H9 (cell line): ENCODE measurements around the gene TM9SF4. TPM values are rescaled to one million over a fixed set of nuclear protein-coding genes. Genes with fewer than 3 reads are reported as not detected.

Experiments
- DNase-seq: peaks from one replicate; pipeline ENCODE4 v3.0.0-alpha.2; 2017
- H2AFZ ChIP-seq: one replicate; pipeline ENCODE4 v1.6.1; 2013; ENCODE audit warnings: mild to moderate bottlenecking, low read length, control low read depth, moderate library complexity
- H2AK5ac ChIP-seq: 2 replicates; pipeline ENCODE4 v1.6.1; 2013; ENCODE audit warnings: low read length, control low read depth, mixed read lengths; ENCODE audit not compliant: insufficient read length
- H2BK120ac ChIP-seq: one replicate; pipeline ENCODE4 v1.6.1; 2013; ENCODE audit warnings: low read depth, mild to moderate bottlenecking, low read length, control low read depth, inconsistent platforms; ENCODE audit not compliant: poor library complexity, severe bottlenecking
- H2BK12ac ChIP-seq: 2 replicates; pipeline ENCODE4 v1.6.1; 2013; ENCODE audit warnings: low read length, control low read depth, mixed read lengths, low read depth; ENCODE audit not compliant: insufficient read length
- H2BK15ac ChIP-seq: 2 replicates; pipeline ENCODE4 v1.6.1; 2013; ENCODE audit warnings: low read depth, low read length, control low read depth
- H2BK20ac ChIP-seq: one replicate; pipeline ENCODE4 v1.6.1; 2013; ENCODE audit warnings: low read depth, mild to moderate bottlenecking, low read length, control low read depth, inconsistent platforms; ENCODE audit not compliant: poor library complexity, severe bottlenecking
- H2BK5ac ChIP-seq: 2 replicates; pipeline ENCODE4 v1.6.1; 2013; ENCODE audit warnings: low read length, control low read depth, mixed read lengths; ENCODE audit not compliant: insufficient read length
- H3K14ac ChIP-seq: 2 replicates; pipeline ENCODE4 v1.6.1; 2013; ENCODE audit warnings: low read length, control low read depth; ENCODE audit not compliant: insufficient read depth
- H3K18ac ChIP-seq: 2 replicates; pipeline ENCODE4 v1.6.1; 2013; ENCODE audit warnings: low read depth, mild to moderate bottlenecking, mixed read lengths, low read length, control low read depth; ENCODE audit not compliant: insufficient read length
- H3K23ac ChIP-seq: 2 replicates; pipeline ENCODE4 v1.6.1; 2013; ENCODE audit warnings: low read length, control low read depth, mixed read lengths, low read depth; ENCODE audit not compliant: insufficient read length
- H3K23me2 ChIP-seq: 2 replicates; pipeline ENCODE4 v1.6.1; 2013; ENCODE audit warnings: low read depth, mild to moderate bottlenecking, mixed read lengths, low read length, control low read depth; ENCODE audit not compliant: insufficient read length, poor library complexity, severe bottlenecking
- H3K27ac ChIP-seq: 2 replicates; pipeline ENCODE4 v1.5.1; 2013; ENCODE audit warnings: low read length, control low read depth, mixed read lengths, low read depth; ENCODE audit not compliant: insufficient read length
- H3K27me3 ChIP-seq: 2 replicates; pipeline ENCODE4 v1.6.1; 2013; ENCODE audit warnings: low read length, control low read depth, inconsistent platforms; ENCODE audit not compliant: insufficient read depth
- H3K4ac ChIP-seq: 2 replicates; pipeline ENCODE4 v1.6.1; 2013; ENCODE audit warnings: low read depth, mild to moderate bottlenecking, control low read depth, inconsistent platforms, low read length, moderate library complexity
- H3K4me1 ChIP-seq: 2 replicates; pipeline ENCODE4 v1.6.1; 2013; ENCODE audit warnings: low read length, control low read depth, inconsistent platforms; ENCODE audit not compliant: insufficient read depth
- H3K4me2 ChIP-seq: 2 replicates; pipeline ENCODE4 v1.6.1; 2013; ENCODE audit warnings: low read length, control low read depth, mixed read lengths; ENCODE audit not compliant: insufficient read length, insufficient read depth
- H3K56ac ChIP-seq: 2 replicates; pipeline ENCODE4 v1.6.1; 2013; ENCODE audit warnings: low read depth, mild to moderate bottlenecking, mixed read lengths, low read length, control low read depth; ENCODE audit not compliant: insufficient read length
- H3K79me1 ChIP-seq: 2 replicates; pipeline ENCODE4 v1.6.1; 2013; ENCODE audit warnings: low read depth, mild to moderate bottlenecking, moderate library complexity, low read length, control low read depth, inconsistent platforms; ENCODE audit not compliant: insufficient read depth, poor library complexity, severe bottlenecking
- H3K79me2 ChIP-seq: 2 replicates; pipeline ENCODE4 v1.6.1; 2013; ENCODE audit warnings: low read length, control low read depth, inconsistent platforms; ENCODE audit not compliant: insufficient read depth
- H3K9ac ChIP-seq: 2 replicates; pipeline ENCODE4 v1.6.1; 2013; ENCODE audit warnings: low read length, control low read depth, mixed read lengths; ENCODE audit not compliant: insufficient read length; ENCODE audit errors: extremely low read depth
- H3K9me3 ChIP-seq: one replicate; pipeline ENCODE4 v1.6.1; 2013; ENCODE audit warnings: low read depth, low read length, inconsistent platforms; ENCODE audit not compliant: control insufficient read depth
- H3T11ph ChIP-seq: one replicate; pipeline ENCODE4 v1.6.1; 2013; ENCODE audit warnings: mild to moderate bottlenecking, low read length, control low read depth, inconsistent platforms
- H4K20me1 ChIP-seq: one replicate; pipeline ENCODE4 v1.6.1; 2013; ENCODE audit not compliant: control insufficient read depth, insufficient read length, insufficient read depth
- H4K5ac ChIP-seq: 2 replicates; pipeline ENCODE4 v1.6.1; 2013; ENCODE audit warnings: low read depth, mild to moderate bottlenecking, mixed read lengths, low read length, control low read depth; ENCODE audit not compliant: insufficient read length
- H4K8ac ChIP-seq: replicated peaks from 2 replicates; pipeline ENCODE4 v1.6.1; 2013; ENCODE audit warnings: low read length, control low read depth, mixed read lengths, low read depth; ENCODE audit not compliant: insufficient read length
- H4K91ac ChIP-seq: 2 replicates; pipeline ENCODE4 v1.6.1; 2013; ENCODE audit warnings: low read depth, mild to moderate bottlenecking, moderate library complexity, mixed read lengths, low read length, control low read depth; ENCODE audit not compliant: insufficient read length
- H3K27ac Mint-ChIP-seq, 3 experiments: 2 replicates in 2 of 3; 3 replicates in 1 of 3; pipeline ENCODE4 v1.8.0; 2020 to 2021; ENCODE audit warnings: mixed read lengths in 3 of 3, mild to moderate bottlenecking in 1 of 3, moderate library complexity in 1 of 3
- H3K27me3 Mint-ChIP-seq: 2 replicates; pipeline ENCODE4 v1.8.0; 2021; ENCODE audit warnings: low read depth, mild to moderate bottlenecking, moderate library complexity, mixed read lengths
- H3K36me3 Mint-ChIP-seq, 3 experiments: 2 replicates in 2 of 3; 3 replicates in 1 of 3; pipeline ENCODE4 v1.8.0; 2020 to 2021; ENCODE audit warnings: low read depth in 3 of 3, mixed read lengths in 3 of 3; ENCODE audit not compliant: insufficient read depth in 1 of 3
- H3K4me1 Mint-ChIP-seq, 2 experiments: 2 replicates each; pipeline ENCODE4 v1.8.0; 2020; ENCODE audit warnings: mixed read lengths in 2 of 2
- H3K4me3 Mint-ChIP-seq, 2 experiments: 2 replicates in 1 of 2; 3 replicates in 1 of 2; pipeline ENCODE4 v1.8.0; 2020 to 2021; ENCODE audit warnings: mild to moderate bottlenecking in 2 of 2, mixed read lengths in 2 of 2, moderate library complexity in 1 of 2
- H3K9me3 Mint-ChIP-seq, 2 experiments: 2 replicates in 1 of 2; 3 replicates in 1 of 2; pipeline ENCODE4 v1.8.0; 2020; ENCODE audit warnings: mild to moderate bottlenecking in 2 of 2, mixed read lengths in 2 of 2, moderate library complexity in 1 of 2
- WGBS: extraction: QIAGEN DNeasy Blood & Tissue Kit; methylation state at CpG from one replicate; pipeline ENCODE4 v1.1.7; 2013; ENCODE audit warnings: missing lambda C conversion rate, low lambda C conversion rate, mixed read lengths; ENCODE audit not compliant: insufficient read length; ENCODE audit errors: extremely low coverage; 5-methylcytosine and 5-hydroxymethylcytosine counted together
- total RNA-seq: library from RNA; stranded (reverse); gene quantifications from 2 replicates; pipeline ENCODE4 v1.2.1, GENCODE V29; 2021
- TF ChIP-seq, protein P1 (sequence below): fragments of 200-600 bp; sonication (generic); conservative IDR thresholded peaks from 3 replicates; pipeline ENCODE4 v1.8.0; 2021; ENCODE audit warnings: antibody characterized with exemption, mild to moderate bottlenecking

The TM9SF4 gene
- total RNA-seq, 1 experiment from 2014 or later = 62.3 TPM

- no peak overlapping the region for H2AK5ac ChIP-seq
- Mint-ChIP-seq H3K36me3 (peaks cover 40 to 91% (median 78%) of the 10 kb centered on the region in 3 experiments; a peak in 6 of 7 replicates), H3K4me1 (no peaks in the 10 kb centered on the region), H3K27me3 (no peaks in the 10 kb centered on the region), H3K4me3 (no peak overlapping the region), H3K27ac (no peak overlapping the region; a peak in 1 of 7 replicates), H3K9me3 (no peaks in the 10 kb centered on the region)
- no peak overlapping the region for H3K4me2 ChIP-seq
- no peaks in the 10 kb centered on the region for H4K20me1 ChIP-seq
- H2AFZ ChIP-seq = no peak overlapping the region
- no peak overlapping the region for H3K14ac ChIP-seq
- H3K56ac ChIP-seq = no peak overlapping the region
- H3K18ac ChIP-seq = no peak overlapping the region
- no peak overlapping the region for H2BK5ac ChIP-seq
- H3K27ac ChIP-seq = no peak overlapping the region
- H2BK120ac ChIP-seq = no peak overlapping the region
- H3K79me2 ChIP-seq = no peaks in the 10 kb centered on the region
- no CpG with 5 or more reads among the region's 3 CpGs for WGBS
- H3K27me3 ChIP-seq = no peaks in the 10 kb centered on the region
- no peak for DNase-seq
- no peak overlapping the region for H4K8ac ChIP-seq
- H3K4me1 ChIP-seq = no peaks in the 10 kb centered on the region
- no peaks in the 10 kb centered on the region for H3K79me1 ChIP-seq
- no peak overlapping the region for H3T11ph ChIP-seq
- no peak overlapping the region for H2BK12ac ChIP-seq
- TF ChIP-seq, protein P1, sequence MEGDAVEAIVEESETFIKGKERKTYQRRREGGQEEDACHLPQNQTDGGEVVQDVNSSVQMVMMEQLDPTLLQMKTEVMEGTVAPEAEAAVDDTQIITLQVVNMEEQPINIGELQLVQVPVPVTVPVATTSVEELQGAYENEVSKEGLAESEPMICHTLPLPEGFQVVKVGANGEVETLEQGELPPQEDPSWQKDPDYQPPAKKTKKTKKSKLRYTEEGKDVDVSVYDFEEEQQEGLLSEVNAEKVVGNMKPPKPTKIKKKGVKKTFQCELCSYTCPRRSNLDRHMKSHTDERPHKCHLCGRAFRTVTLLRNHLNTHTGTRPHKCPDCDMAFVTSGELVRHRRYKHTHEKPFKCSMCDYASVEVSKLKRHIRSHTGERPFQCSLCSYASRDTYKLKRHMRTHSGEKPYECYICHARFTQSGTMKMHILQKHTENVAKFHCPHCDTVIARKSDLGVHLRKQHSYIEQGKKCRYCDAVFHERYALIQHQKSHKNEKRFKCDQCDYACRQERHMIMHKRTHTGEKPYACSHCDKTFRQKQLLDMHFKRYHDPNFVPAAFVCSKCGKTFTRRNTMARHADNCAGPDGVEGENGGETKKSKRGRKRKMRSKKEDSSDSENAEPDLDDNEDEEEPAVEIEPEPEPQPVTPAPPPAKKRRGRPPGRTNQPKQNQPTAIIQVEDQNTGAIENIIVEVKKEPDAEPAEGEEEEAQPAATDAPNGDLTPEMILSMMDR = no peak
- no peak overlapping the region for H4K5ac ChIP-seq
- no peaks in the 10 kb centered on the region for H3K9me3 ChIP-seq
- H3K4ac ChIP-seq = no peak overlapping the region
- H2BK15ac ChIP-seq = no peak overlapping the region
- H3K23me2 ChIP-seq = no peaks in the 10 kb centered on the region
- no peak overlapping the region for H2BK20ac ChIP-seq
- H3K23ac ChIP-seq = no peak overlapping the region
- H3K9ac ChIP-seq = no peak overlapping the region
- no peak overlapping the region for H4K91ac ChIP-seq
These were observed 52.8 kb downstream of the TM9SF4 start for GRCh38 chr20:32162351-32162750.
